ENCODE data around the gene PROC.

Gene PROC

DNA sequence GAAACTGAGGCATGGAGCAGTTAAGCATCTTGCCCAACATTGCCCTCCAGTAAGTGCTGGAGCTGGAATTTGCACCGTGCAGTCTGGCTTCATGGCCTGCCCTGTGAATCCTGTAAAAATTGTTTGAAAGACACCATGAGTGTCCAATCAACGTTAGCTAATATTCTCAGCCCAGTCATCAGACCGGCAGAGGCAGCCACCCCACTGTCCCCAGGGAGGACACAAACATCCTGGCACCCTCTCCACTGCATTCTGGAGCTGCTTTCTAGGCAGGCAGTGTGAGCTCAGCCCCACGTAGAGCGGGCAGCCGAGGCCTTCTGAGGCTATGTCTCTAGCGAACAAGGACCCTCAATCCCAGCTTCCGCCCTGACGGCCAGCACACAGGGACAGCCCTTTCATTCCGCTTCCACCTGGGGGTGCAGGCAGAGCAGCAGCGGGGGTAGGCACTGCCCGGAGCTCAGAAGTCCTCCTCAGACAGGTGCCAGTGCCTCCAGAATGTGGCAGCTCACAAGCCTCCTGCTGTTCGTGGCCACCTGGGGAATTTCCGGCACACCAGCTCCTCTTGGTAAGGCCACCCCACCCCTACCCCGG, 1.3 kb downstream of the PROC start:
- H3K27me3 ChIP-seq (ENCODE audit: control insufficient read depth, insufficient read depth, low read length): peaks cover 84% of the 10 kb centered on the region
- H3K36me3 ChIP-seq (ENCODE audit: control insufficient read depth, low read depth, low read length): no peaks in the 10 kb centered on the region
- H3K9me3 ChIP-seq (ENCODE audit: control insufficient read depth, low read depth, low read length): no peaks in the 10 kb centered on the region
- no peak overlapping the region for H3K27ac ChIP-seq (ENCODE audit: low read length)
- H3K9ac ChIP-seq (ENCODE audit: low read length): no peak overlapping the region
- H3K4me3 ChIP-seq (ENCODE audit: low read length): no peak overlapping the region
- H3K4me1 ChIP-seq (ENCODE audit: control insufficient read depth, low read depth, low read length): no peaks in the 10 kb centered on the region

DNA sequence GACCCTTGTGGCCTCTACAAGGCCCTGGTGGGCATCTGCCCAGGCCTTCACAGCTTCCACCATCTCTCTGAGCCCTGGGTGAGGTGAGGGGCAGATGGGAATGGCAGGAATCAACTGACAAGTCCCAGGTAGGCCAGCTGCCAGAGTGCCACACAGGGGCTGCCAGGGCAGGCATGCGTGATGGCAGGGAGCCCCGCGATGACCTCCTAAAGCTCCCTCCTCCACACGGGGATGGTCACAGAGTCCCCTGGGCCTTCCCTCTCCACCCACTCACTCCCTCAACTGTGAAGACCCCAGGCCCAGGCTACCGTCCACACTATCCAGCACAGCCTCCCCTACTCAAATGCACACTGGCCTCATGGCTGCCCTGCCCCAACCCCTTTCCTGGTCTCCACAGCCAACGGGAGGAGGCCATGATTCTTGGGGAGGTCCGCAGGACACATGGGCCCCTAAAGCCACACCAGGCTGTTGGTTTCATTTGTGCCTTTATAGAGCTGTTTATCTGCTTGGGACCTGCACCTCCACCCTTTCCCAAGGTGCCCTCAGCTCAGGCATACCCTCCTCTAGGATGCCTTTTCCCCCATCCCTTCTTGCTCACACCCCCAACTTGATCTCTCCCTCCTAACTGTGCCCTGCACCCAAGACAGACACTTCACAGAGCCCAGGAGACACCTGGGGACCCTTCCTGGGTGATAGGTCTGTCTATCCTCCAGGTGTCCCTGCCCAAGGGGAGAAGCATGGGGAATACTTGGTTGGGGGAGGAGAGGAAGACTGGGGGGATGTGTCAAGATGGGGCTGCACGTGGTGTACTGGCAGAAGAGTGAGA, 2.0 kb downstream of the PROC start:
- Histone ChIP-seq H3K4me3 (ENCODE audit: low read length) (no peak overlapping the region), H3K36me3 (ENCODE audit: control insufficient read depth, low read depth, low read length) (no peaks in the 10 kb centered on the region), H3K27ac (ENCODE audit: low read length) (no peak overlapping the region), H3K9ac (ENCODE audit: low read length) (no peak overlapping the region), H3K4me1 (ENCODE audit: control insufficient read depth, low read depth, low read length) (no peaks in the 10 kb centered on the region), H3K27me3 (ENCODE audit: control insufficient read depth, insufficient read depth, low read length) (peaks cover 82% of the 10 kb centered on the region), H3K9me3 (ENCODE audit: control insufficient read depth, low read depth, low read length) (no peaks in the 10 kb centered on the region)

DNA sequence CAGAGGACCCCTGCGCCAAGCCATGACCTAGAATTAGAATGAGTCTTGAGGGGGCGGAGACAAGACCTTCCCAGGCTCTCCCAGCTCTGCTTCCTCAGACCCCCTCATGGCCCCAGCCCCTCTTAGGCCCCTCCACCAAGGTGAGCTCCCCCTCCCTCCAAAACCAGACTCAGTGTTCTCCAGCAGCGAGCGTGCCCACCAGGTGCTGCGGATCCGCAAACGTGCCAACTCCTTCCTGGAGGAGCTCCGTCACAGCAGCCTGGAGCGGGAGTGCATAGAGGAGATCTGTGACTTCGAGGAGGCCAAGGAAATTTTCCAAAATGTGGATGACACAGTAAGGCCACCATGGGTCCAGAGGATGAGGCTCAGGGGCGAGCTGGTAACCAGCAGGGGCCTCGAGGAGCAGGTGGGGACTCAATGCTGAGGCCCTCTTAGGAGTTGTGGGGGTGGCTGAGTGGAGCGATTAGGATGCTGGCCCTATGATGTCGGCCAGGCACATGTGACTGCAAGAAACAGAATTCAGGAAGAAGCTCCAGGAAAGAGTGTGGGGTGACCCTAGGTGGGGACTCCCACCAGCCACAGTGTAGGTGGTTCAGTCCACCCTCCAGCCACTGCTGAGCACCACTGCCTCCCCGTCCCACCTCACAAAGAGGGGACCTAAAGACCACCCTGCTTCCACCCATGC, 3.0 kb downstream of the PROC start:
- H3K4me3 ChIP-seq (ENCODE audit: low read length): no peak overlapping the region
- no peak overlapping the region for H3K9ac ChIP-seq (ENCODE audit: low read length)
- peaks cover 72% of the 10 kb centered on the region for H3K27me3 ChIP-seq (ENCODE audit: control insufficient read depth, insufficient read depth, low read length)
- H3K36me3 ChIP-seq (ENCODE audit: control insufficient read depth, low read depth, low read length): no peaks in the 10 kb centered on the region
- no peaks in the 10 kb centered on the region for H3K4me1 ChIP-seq (ENCODE audit: control insufficient read depth, low read depth, low read length)
- no peak overlapping the region for H3K27ac ChIP-seq (ENCODE audit: low read length)
- H3K9me3 ChIP-seq (ENCODE audit: control insufficient read depth, low read depth, low read length): no peaks in the 10 kb centered on the region

DNA sequence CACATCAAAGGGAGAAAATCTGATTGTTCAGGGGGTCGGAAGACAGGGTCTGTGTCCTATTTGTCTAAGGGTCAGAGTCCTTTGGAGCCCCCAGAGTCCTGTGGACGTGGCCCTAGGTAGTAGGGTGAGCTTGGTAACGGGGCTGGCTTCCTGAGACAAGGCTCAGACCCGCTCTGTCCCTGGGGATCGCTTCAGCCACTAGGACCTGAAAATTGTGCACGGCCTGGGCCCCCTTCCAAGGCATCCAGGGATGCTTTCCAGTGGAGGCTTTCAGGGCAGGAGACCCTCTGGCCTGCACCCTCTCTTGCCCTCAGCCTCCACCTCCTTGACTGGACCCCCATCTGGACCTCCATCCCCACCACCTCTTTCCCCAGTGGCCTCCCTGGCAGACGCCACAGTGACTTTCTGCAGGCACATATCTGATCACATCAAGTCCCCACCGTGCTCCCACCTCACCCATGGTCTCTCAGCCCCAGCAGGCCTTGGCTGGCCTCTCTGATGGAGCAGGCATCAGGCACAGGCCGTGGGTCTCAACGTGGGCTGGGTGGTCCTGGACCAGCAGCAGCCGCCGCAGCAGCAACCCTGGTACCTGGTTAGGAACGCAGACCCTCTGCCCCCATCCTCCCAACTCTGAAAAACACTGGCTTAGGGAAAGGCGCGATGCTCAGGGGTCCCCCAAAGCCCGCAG, 3.8 kb downstream of the PROC start:
- Histone ChIP-seq H3K36me3 (ENCODE audit: control insufficient read depth, low read depth, low read length) (no peaks in the 10 kb centered on the region), H3K27ac (ENCODE audit: low read length) (no peak overlapping the region), H3K4me1 (ENCODE audit: control insufficient read depth, low read depth, low read length) (no peaks in the 10 kb centered on the region), H3K4me3 (ENCODE audit: low read length) (peak overlapping the region; percentile 57), H3K9ac (ENCODE audit: low read length) (no peak overlapping the region), H3K9me3 (ENCODE audit: control insufficient read depth, low read depth, low read length) (no peaks in the 10 kb centered on the region), H3K27me3 (ENCODE audit: control insufficient read depth, insufficient read depth, low read length) (peaks cover 64% of the 10 kb centered on the region)

DNA sequence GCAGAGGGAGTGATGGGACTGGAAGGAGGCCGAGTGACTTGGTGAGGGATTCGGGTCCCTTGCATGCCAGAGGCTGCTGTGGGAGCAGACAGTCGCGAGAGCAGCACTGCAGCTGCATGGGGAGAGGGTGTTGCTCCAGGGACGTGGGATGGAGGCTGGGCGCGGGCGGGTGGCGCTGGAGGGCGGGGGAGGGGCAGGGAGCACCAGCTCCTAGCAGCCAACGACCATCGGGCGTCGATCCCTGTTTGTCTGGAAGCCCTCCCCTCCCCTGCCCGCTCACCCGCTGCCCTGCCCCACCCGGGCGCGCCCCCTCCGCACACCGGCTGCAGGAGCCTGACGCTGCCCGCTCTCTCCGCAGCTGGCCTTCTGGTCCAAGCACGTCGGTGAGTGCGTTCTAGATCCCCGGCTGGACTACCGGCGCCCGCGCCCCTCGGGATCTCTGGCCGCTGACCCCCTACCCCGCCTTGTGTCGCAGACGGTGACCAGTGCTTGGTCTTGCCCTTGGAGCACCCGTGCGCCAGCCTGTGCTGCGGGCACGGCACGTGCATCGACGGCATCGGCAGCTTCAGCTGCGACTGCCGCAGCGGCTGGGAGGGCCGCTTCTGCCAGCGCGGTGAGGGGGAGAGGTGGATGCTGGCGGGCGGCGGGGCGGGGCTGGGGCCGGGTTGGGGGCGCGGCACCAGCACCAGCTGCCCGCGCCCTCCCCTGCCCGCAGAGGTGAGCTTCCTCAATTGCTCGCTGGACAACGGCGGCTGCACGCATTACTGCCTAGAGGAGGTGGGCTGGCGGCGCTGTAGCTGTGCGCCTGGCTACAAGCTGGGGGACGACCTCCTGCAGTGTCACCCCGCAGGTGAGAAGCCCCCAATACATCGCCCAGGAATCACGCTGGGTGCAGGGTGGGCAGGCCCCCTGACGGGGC, 4.6 kb downstream of the PROC start:
- H3K27ac ChIP-seq (ENCODE audit: low read length): no peak overlapping the region
- no peak overlapping the region for H3K9ac ChIP-seq (ENCODE audit: low read length)
- H3K9me3 ChIP-seq (ENCODE audit: control insufficient read depth, low read depth, low read length): no peaks in the 10 kb centered on the region
- H3K27me3 ChIP-seq (ENCODE audit: control insufficient read depth, insufficient read depth, low read length): peaks cover 56% of the 10 kb centered on the region
- H3K4me1 ChIP-seq (ENCODE audit: control insufficient read depth, low read depth, low read length): no peaks in the 10 kb centered on the region
- H3K4me3 ChIP-seq (ENCODE audit: low read length): peak overlapping the region; percentile 57
- H3K36me3 ChIP-seq (ENCODE audit: control insufficient read depth, low read depth, low read length): no peaks in the 10 kb centered on the region

DNA sequence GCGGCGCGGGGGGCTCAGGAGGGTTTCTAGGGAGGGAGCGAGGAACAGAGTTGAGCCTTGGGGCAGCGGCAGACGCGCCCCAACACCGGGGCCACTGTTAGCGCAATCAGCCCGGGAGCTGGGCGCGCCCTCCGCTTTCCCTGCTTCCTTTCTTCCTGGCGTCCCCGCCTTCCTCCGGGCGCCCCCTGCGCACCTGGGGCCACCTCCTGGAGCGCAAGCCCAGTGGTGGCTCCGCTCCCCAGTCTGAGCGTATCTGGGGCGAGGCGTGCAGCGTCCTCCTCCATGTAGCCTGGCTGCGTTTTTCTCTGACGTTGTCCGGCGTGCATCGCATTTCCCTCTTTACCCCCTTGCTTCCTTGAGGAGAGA, 5.2 kb downstream of the PROC start:
- no peaks in the 10 kb centered on the region for H3K36me3 ChIP-seq (ENCODE audit: control insufficient read depth, low read depth, low read length)
- H3K9me3 ChIP-seq (ENCODE audit: control insufficient read depth, low read depth, low read length): no peaks in the 10 kb centered on the region
- no peaks in the 10 kb centered on the region for H3K4me1 ChIP-seq (ENCODE audit: control insufficient read depth, low read depth, low read length)
- no peak overlapping the region for H3K27ac ChIP-seq (ENCODE audit: low read length)
- no peak overlapping the region for H3K9ac ChIP-seq (ENCODE audit: low read length)
- H3K4me3 ChIP-seq (ENCODE audit: low read length): peak overlapping the region; percentile 57
- peaks cover 51% of the 10 kb centered on the region for H3K27me3 ChIP-seq (ENCODE audit: control insufficient read depth, insufficient read depth, low read length)

DNA sequence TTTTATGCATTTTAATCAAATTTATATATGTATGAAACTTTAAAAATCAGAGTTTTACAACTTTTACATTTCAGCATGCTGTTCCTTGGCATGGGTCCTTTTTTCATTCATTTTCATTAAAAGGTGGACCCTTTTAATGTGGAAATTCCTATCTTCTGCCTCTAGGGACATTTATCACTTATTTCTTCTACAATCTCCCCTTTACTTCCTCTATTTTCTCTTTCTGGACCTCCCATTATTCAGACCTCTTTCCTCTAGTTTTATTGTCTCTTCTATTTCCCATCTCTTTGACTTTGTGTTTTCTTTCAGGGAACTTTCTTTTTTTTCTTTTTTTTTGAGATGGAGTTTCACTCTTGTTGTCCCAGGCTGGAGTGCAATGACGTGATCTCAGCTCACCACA, 5.7 kb downstream of the PROC start:
- H3K9ac ChIP-seq (ENCODE audit: low read length): no peak overlapping the region
- H3K27ac ChIP-seq (ENCODE audit: low read length): no peak overlapping the region
- H3K4me3 ChIP-seq (ENCODE audit: low read length): peak overlapping the region; percentile 57
- H3K9me3 ChIP-seq (ENCODE audit: control insufficient read depth, low read depth, low read length): no peaks in the 10 kb centered on the region
- peaks cover 51% of the 10 kb centered on the region for H3K27me3 ChIP-seq (ENCODE audit: control insufficient read depth, insufficient read depth, low read length)
- H3K36me3 ChIP-seq (ENCODE audit: control insufficient read depth, low read depth, low read length): no peaks in the 10 kb centered on the region
- no peaks in the 10 kb centered on the region for H3K4me1 ChIP-seq (ENCODE audit: control insufficient read depth, low read depth, low read length)

DNA sequence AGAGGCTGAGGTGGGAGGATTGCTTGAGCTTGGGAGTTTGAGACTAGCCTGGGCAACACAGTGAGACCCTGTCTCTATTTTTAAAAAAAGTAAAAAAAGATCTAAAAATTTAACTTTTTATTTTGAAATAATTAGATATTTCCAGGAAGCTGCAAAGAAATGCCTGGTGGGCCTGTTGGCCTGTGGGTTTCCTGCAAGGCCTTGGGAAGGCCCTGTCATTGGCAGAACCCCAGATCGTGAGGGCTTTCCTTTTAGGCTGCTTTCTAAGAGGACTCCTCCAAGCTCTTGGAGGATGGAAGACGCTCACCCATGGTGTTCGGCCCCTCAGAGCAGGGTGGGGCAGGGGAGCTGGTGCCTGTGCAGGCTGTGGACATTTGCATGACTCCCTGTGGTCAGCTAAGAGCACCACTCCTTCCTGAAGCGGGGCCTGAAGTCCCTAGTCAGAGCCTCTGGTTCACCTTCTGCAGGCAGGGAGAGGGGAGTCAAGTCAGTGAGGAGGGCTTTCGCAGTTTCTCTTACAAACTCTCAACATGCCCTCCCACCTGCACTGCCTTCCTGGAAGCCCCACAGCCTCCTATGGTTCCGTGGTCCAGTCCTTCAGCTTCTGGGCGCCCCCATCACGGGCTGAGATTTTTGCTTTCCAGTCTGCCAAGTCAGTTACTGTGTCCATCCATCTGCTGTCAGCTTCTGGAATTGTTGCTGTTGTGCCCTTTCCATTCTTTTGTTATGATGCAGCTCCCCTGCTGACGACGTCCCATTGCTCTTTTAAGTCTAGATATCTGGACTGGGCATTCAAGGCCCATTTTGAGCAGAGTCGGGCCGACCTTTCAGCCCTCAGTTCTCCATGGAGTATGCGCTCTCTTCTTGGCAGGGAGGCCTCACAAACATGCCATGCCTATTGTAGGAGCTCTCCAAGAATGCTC, 6.6 kb downstream of the PROC start:
- H3K27me3 ChIP-seq (ENCODE audit: control insufficient read depth, insufficient read depth, low read length): peaks cover 49% of the 10 kb centered on the region
- no peaks in the 10 kb centered on the region for H3K9me3 ChIP-seq (ENCODE audit: control insufficient read depth, low read depth, low read length)

DNA sequence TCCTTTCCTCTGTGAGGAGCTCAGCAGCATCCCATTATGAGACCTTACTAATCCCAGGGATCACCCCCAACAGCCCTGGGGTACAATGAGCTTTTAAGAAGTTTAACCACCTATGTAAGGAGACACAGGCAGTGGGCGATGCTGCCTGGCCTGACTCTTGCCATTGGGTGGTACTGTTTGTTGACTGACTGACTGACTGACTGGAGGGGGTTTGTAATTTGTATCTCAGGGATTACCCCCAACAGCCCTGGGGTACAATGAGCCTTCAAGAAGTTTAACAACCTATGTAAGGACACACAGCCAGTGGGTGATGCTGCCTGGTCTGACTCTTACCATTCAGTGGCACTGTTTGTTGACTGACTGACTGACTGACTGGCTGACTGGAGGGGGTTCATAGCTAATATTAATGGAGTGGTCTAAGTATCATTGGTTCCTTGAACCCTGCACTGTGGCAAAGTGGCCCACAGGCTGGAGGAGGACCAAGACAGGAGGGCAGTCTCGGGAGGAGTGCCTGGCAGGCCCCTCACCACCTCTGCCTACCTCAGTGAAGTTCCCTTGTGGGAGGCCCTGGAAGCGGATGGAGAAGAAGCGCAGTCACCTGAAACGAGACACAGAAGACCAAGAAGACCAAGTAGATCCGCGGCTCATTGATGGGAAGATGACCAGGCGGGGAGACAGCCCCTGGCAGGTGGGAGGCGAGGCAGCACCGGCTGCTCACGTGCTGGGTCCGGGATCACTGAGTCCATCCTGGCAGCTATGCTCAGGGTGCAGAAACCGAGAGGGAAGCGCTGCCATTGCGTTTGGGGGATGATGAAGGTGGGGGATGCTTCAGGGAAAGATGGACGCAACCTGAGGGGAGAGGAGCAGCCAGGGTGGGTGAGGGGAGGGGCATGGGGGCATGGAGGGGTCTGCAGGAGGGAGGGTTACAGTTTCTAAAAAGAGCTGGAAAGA, 7.6 kb downstream of the PROC start:
- Histone ChIP-seq H3K4me1 (ENCODE audit: control insufficient read depth, low read depth, low read length) (no peaks in the 10 kb centered on the region), H3K9ac (ENCODE audit: low read length) (no peak overlapping the region), H3K36me3 (ENCODE audit: control insufficient read depth, low read depth, low read length) (no peaks in the 10 kb centered on the region), H3K4me3 (ENCODE audit: low read length) (no peak overlapping the region), H3K9me3 (ENCODE audit: control insufficient read depth, low read depth, low read length) (no peaks in the 10 kb centered on the region), H3K27ac (ENCODE audit: low read length) (no peak overlapping the region), H3K27me3 (ENCODE audit: control insufficient read depth, insufficient read depth, low read length) (peaks cover 41% of the 10 kb centered on the region)

More for the DNA sequence above, 6.6 kb downstream of the PROC start:
- Histone ChIP-seq H3K36me3 (ENCODE audit: control insufficient read depth, low read depth, low read length) (no peaks in the 10 kb centered on the region), H3K4me1 (ENCODE audit: control insufficient read depth, low read depth, low read length) (no peaks in the 10 kb centered on the region), H3K27ac (ENCODE audit: low read length) (no peak overlapping the region), H3K4me3 (ENCODE audit: low read length) (no peak overlapping the region), H3K9ac (ENCODE audit: low read length) (no peak overlapping the region)

Measured in iPS-18a (cell line).